ENCODE results near the gene DNAJC28. TPM values are rescaled to one million over a fixed set of nuclear protein-coding genes. Genes with fewer than 3 reads are reported as not detected.
A peak's percentile ranks its signal among the peaks of the same experiment; 100 is the strongest.

Gene DNAJC28
- total RNA-seq, 1 experiment from 2014 or later: 3.4 TPM

DNA sequence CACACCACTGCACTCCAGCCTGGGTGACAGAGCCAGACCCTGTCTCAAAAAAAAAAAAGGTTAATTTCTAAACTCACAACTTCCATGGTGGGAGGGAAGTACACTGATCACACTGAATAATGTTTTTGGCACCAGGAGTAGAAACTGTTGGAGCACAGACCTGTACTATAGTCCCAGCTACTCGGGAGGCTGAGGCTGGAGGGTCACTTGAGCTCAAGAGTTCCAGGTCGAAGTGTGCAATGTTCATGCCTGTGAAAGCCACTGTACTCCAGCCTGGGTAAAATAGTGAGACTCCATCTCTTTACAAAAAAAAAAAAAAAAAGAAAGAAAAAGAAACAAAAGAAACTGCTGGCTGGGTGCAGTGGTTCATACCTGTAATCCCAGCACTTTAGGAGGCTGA is 47.0 kb downstream of the DNAJC28 start:
- Mint-ChIP-seq H3K4me1 (no peaks in the 10 kb centered on the region), H3K27me3 (ENCODE audit: low read depth) (no peaks in the 10 kb centered on the region), H3K36me3 (ENCODE audit: insufficient read depth in 1 of 3, low read depth in 3 of 3) (peaks cover 2 to 10% (median 8%) of the 10 kb centered on the region in 3 experiments; a peak in 4 of 7 replicates), H3K4me3 (no peak overlapping the region), H3K27ac (peak overlapping the region in 2 of 3 experiments; percentile 24 to 49; a peak in 1 of 7 replicates), H3K9me3 (no peaks in the 10 kb centered on the region)
- no peak overlapping the region for H3K56ac ChIP-seq (ENCODE audit: insufficient read length, low read depth, low read length)
- no peak for DNase-seq
- no peaks in the 10 kb centered on the region for H3K23me2 ChIP-seq (ENCODE audit: insufficient read length, low read depth, low read length, poor library complexity, severe bottlenecking)
- no peak overlapping the region for H2BK20ac ChIP-seq (ENCODE audit: low read depth, low read length, poor library complexity, severe bottlenecking)
- no peak overlapping the region for H4K91ac ChIP-seq (ENCODE audit: insufficient read length, low read depth, low read length)
- no peak overlapping the region for H2BK15ac ChIP-seq (ENCODE audit: low read depth, low read length)
- H3T11ph ChIP-seq (ENCODE audit: low read length): no peak overlapping the region
- H2BK12ac ChIP-seq (ENCODE audit: insufficient read length, low read depth, low read length): no peak overlapping the region
- H4K5ac ChIP-seq (ENCODE audit: insufficient read length, low read depth, low read length): no peak overlapping the region
- H4K8ac ChIP-seq (replicated peaks; ENCODE audit: insufficient read length, low read depth, low read length): no peak overlapping the region
- no CpG with 5 or more reads among the region's 2 CpGs for WGBS (ENCODE audit: extremely low coverage, insufficient read length, low lambda C conversion rate)
- no peak overlapping the region for H2AFZ ChIP-seq (ENCODE audit: low read length)
- H3K27me3 ChIP-seq (ENCODE audit: insufficient read depth, low read length): no peaks in the 10 kb centered on the region
- no peak overlapping the region for H3K18ac ChIP-seq (ENCODE audit: insufficient read length, low read depth, low read length)
- no peak overlapping the region for H3K4ac ChIP-seq (ENCODE audit: low read depth, low read length)
- TF ChIP-seq, protein P1, sequence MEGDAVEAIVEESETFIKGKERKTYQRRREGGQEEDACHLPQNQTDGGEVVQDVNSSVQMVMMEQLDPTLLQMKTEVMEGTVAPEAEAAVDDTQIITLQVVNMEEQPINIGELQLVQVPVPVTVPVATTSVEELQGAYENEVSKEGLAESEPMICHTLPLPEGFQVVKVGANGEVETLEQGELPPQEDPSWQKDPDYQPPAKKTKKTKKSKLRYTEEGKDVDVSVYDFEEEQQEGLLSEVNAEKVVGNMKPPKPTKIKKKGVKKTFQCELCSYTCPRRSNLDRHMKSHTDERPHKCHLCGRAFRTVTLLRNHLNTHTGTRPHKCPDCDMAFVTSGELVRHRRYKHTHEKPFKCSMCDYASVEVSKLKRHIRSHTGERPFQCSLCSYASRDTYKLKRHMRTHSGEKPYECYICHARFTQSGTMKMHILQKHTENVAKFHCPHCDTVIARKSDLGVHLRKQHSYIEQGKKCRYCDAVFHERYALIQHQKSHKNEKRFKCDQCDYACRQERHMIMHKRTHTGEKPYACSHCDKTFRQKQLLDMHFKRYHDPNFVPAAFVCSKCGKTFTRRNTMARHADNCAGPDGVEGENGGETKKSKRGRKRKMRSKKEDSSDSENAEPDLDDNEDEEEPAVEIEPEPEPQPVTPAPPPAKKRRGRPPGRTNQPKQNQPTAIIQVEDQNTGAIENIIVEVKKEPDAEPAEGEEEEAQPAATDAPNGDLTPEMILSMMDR (conservative IDR thresholded peaks at IDR 0.05): no peak
- no peaks in the 10 kb centered on the region for H3K79me1 ChIP-seq (ENCODE audit: insufficient read depth, low read depth, low read length, poor library complexity, severe bottlenecking)
- H3K4me1 ChIP-seq (ENCODE audit: insufficient read depth, low read length): no peaks in the 10 kb centered on the region
- H2AK5ac ChIP-seq (ENCODE audit: insufficient read length, low read length): no peak overlapping the region
- no peak overlapping the region for H2BK5ac ChIP-seq (ENCODE audit: insufficient read length, low read length)
- no peak overlapping the region for H3K4me2 ChIP-seq (ENCODE audit: insufficient read depth, insufficient read length, low read length)
- no peaks in the 10 kb centered on the region for H4K20me1 ChIP-seq (ENCODE audit: control insufficient read depth, insufficient read depth, insufficient read length)
- no peak overlapping the region for H3K27ac ChIP-seq (ENCODE audit: insufficient read length, low read depth, low read length)
- no peak overlapping the region for H3K9ac ChIP-seq (ENCODE audit: extremely low read depth, insufficient read length, low read length)
- no peak overlapping the region for H2BK120ac ChIP-seq (ENCODE audit: low read depth, low read length, poor library complexity, severe bottlenecking)
- H3K9me3 ChIP-seq (ENCODE audit: control insufficient read depth, low read depth, low read length): no peaks in the 10 kb centered on the region
- no peak overlapping the region for H3K14ac ChIP-seq (ENCODE audit: insufficient read depth, low read length)
- no peak overlapping the region for H3K23ac ChIP-seq (ENCODE audit: insufficient read length, low read depth, low read length)
- no peaks in the 10 kb centered on the region for H3K79me2 ChIP-seq (ENCODE audit: insufficient read depth, low read length)
